GM20431 (cell line): Measurements from ENCODE around the gene CELF2.

Experiments
- in situ Hi-C: fragments of 300-500 bp; cut with MseI, MboI; formaldehyde crosslinking; loops from one replicate; pipeline ENCODE4 v1.15.0; 2020; ENCODE audit warnings: low sequenced_read_pairs; ENCODE audit not compliant: unreplicated experiment

CELF2 gene

GRCh38 chr10:11255156-11255555 is 237.5 kb downstream of the CELF2 start:
- in situ Hi-C loops, result no loop called here

GRCh38 chr10:11255796-11256444 is 238.2 kb downstream of the CELF2 start:
- in situ Hi-C loops, result no loop called here

GRCh38 chr10:11256896-11257295 is 239.2 kb downstream of the CELF2 start:
- in situ Hi-C loops, result no loop called here

GRCh38 chr10:11257440-11258090 is 239.9 kb downstream of the CELF2 start:
- in situ Hi-C loops, result no loop called here

GRCh38 chr10:11260170-11260569 is 242.5 kb downstream of the CELF2 start:
- in situ Hi-C loops, result no loop called here

GRCh38 chr10:11261143-11261542 is 243.5 kb downstream of the CELF2 start:
- in situ Hi-C loops, result no loop called here

GRCh38 chr10:11261687-11262493 is 244.2 kb downstream of the CELF2 start:
- in situ Hi-C loops, result no loop called here

GRCh38 chr10:11262494-11263345 is 245.0 kb downstream of the CELF2 start:
- in situ Hi-C loops, result no loop called here

- in situ Hi-C loops, result no loop called here
These were observed 246.1 kb downstream of the CELF2 start for GRCh38 chr10:11263767-11264166.

- in situ Hi-C loops, result no loop called here
These were observed 246.8 kb downstream of the CELF2 start for GRCh38 chr10:11264296-11265048.

- in situ Hi-C loops, result no loop called here
These were observed 247.8 kb downstream of the CELF2 start for GRCh38 chr10:11265484-11265883.

- in situ Hi-C loops, result no loop called here
These were observed 248.8 kb downstream of the CELF2 start for GRCh38 chr10:11266426-11266825.

GRCh38 chr10:11270135-11270857 is 252.6 kb downstream of the CELF2 start:
- in situ Hi-C loops, result no loop called here

- in situ Hi-C loops, result no loop called here
These were observed 253.1 kb downstream of the CELF2 start for GRCh38 chr10:11270858-11271179.

- in situ Hi-C loops, result no loop called here
These were observed 255.3 kb downstream of the CELF2 start for GRCh38 chr10:11272915-11273389.

GRCh38 chr10:11274452-11274851 is 256.8 kb downstream of the CELF2 start:
- in situ Hi-C loops, result no loop called here

- in situ Hi-C loops, result no loop called here
These were observed 258.0 kb downstream of the CELF2 start for GRCh38 chr10:11275651-11276050.

- in situ Hi-C loops, result no loop called here
These were observed 258.8 kb downstream of the CELF2 start for GRCh38 chr10:11276449-11276990.

GRCh38 chr10:11279314-11279713 is 261.6 kb downstream of the CELF2 start:
- in situ Hi-C loops, result no loop called here
